GM21619 (cell line): ENCODE results near the gene SLAMF7.

ENCODE experiments used
- ATAC-seq: cut with Tn5 transposase; IDR thresholded peaks from one replicate; pipeline ENCODE4 v1.9.1; 2021; ENCODE audit not compliant: unreplicated experiment

Gene SLAMF7

GRCh38 chr1:160799641-160800040 is 60.6 kb downstream of the SLAMF7 start:
- ATAC-seq = no peak

GRCh38 chr1:160800142-160800541 is 61.1 kb downstream of the SLAMF7 start:
- no peak for ATAC-seq

- ATAC-seq = no peak
Measured at GRCh38 chr1:160800645-160801408, 61.8 kb downstream of the SLAMF7 start.

GRCh38 chr1:160801836-160802580 is 63.0 kb downstream of the SLAMF7 start:
- ATAC-seq = no peak
